Lower leg skin (tissue), 3 donors: ENCODE results near the gene RBFOX2.

ENCODE experiments used
- CTCF ChIP-seq, 3 donors: fragments of 450-650 bp; IDR thresholded peaks; one replicate each; pipeline ENCODE4 v1.5.1; 2016; ENCODE audit warnings: antibody characterized with exemption in 3 of 3, mild to moderate bottlenecking in 3 of 3, moderate library complexity in 2 of 3
- POLR2A ChIP-seq, 2 donors: fragments of 450-650 bp; IDR thresholded peaks; one replicate each; pipeline ENCODE4 v1.6.1; 2016 to 2017; ENCODE audit warnings: antibody characterized with exemption in 2 of 2, mild to moderate bottlenecking in 1 of 2, moderate library complexity in 1 of 2

DNA sequence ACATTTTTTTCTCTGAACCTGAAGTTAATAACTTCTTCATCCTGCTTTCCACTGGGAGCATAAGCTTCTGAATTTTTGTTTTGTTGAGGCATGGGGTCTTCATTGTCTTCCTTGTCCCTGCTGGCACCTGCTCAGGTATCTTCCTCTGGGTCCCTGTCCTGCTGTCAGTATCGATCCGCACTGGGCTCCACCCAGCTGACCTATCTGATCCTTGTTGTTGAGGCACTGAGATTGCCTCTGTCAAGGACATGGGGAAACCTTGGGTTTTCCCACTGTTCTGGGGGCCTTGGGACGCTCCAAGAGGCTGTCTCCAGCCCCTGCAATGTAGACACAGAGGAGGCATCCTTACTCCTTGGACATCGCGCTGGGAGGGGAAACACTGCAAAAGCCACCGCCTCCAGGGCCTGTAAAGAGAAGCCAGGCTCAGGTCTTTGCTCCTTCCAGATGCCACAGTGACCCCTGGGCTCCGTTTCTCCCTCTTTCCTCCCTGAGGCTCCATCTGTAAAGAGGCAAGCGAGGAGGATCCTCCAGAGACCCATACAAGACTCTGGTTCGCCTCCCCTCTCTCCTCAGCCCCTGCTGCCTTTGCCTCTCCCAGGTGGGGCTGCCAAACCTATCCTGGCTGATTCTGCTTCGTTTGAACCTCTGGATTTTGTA, 8.6 kb upstream of the RBFOX2 start:
- TF ChIP-seq CTCF (IDR thresholded peaks at IDR 0.05), result no peak
- no peak for TF ChIP-seq POLR2A (IDR thresholded peaks at IDR 0.05)
